ENCODE measurements around the gene GUCY1A2. TPM values are rescaled to one million over a fixed set of nuclear protein-coding genes. Genes with fewer than 3 reads are reported as not detected.

The GUCY1A2 gene
- polyA plus RNA-seq, 4 donors = 2.2 to 3.2 (median 2.7) TPM

DNA sequence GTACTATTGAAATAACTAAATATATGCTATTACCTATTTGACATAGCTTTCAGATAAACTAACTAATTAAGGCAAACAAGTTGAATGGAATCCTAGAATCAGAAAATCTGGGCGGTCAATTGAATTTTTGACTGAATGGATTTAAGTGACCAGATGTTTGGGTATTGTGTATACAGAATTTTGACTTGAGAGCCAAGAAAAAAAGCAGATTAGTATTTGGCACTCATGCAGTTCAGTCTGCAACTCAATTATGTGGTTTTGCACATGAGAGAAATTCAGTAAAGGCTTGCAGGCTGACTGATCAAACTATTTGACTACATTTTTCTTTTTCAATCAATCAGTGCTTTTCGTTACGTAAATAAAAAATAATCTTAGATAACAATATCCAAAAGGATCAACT, 254.8 kb downstream of the GUCY1A2 start:
- DNase-seq (ENCODE audit: low read depth in 4 of 4, low spot score in 2 of 4) = no peak

DNA sequence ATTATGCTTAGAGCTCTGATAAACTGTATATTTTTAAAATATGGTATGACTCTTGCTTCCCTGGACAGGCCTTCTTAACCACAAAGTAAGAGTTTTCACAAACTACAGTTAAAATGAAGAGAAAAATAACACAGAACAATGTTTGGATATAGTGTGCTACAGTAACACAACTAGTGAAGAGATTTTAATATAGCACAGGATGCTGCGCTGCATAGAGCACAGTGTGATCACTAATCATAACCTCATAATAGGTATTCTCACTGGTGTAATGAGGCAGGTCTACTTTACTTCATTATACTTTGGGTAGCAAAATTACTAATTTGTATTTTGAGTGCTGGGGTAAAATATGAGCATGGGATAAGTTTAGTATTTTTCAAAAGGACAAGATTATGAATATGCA, 256.5 kb downstream of the GUCY1A2 start:
- DNase-seq (ENCODE audit: low read depth in 4 of 4, low spot score in 2 of 4) = no peak

DNA sequence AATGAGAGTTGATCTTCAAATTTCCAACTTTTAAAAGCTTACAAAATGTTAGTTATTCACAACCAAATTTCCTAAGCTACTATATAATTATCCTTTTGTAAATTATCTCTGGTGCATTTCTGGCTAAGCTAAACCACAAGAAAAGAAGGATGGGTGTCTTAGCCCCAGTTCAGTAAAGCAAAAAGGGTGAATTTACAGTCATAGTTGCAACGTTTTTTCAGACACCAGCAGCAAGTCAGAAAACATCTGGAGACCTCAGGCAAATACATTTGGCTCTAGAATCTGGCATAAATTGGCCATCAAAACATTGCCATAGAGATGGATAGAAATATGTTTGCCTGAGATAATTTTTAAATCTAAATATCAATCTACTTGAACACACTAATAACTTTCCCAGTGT, 257.0 kb downstream of the GUCY1A2 start:
- no peak for DNase-seq (ENCODE audit: low read depth in 4 of 4, low spot score in 2 of 4)

DNA sequence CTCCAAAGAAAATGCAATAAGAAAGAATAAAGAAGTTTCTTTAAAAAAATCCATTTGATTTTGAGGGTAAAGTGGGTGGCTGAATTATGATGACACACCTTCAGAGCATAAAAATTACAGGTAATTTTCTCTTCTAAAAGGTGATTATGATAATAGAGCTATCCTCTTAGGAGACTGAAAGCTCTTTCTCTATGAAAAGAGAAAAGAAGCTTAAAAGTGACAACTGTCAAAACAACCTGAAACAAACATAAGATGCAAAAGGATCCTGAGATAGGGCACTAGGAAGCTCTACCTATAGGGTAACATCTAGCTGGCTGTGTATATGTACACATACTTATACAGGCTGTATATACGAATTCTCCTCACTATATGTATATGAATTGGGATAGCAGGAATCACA, 270.2 kb downstream of the GUCY1A2 start:
- DNase-seq (ENCODE audit: low read depth in 4 of 4, low spot score in 2 of 4) = no peak

DNA sequence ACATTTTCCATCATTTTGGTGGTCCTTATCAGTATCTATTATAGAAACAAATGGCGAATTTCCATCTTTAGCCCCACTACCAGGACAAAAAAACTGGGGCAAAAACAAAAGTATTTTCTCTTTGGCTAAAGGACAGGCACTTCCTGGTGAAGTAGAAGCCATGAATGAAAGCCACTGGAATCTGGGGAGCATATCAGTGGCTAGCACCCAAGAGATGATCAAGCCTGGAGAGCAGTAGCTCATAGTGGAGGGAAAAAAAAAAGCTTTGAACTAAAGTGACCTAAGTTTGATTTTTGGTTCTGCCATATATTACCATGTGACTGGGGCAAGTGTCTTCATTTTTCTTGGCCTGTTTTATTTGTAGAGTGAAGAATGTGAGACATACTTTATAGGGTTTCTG, 272.3 kb downstream of the GUCY1A2 start:
- DNase-seq (ENCODE audit: low read depth in 4 of 4, low spot score in 2 of 4) = no peak

DNA sequence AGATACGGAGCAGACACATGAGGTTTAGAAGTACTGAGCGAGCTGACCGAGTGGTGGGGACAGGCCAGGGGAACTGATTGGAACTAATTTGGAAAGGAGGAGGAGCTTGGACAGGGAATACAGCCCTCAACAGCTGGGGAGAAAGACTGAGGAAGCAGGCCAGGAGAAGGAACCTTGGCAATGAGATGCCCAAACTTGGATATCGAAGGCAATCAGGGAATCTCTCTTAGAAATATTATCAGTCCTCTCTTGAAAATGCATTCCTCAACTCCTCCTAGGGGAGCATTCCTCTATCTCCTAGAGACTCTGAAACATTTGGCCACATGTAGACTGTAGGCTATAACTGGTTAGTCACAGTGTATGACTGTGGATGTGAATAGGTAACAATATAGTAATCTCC, 284.6 kb downstream of the GUCY1A2 start:
- no peak for DNase-seq (ENCODE audit: low read depth in 4 of 4, low spot score in 2 of 4)

DNA sequence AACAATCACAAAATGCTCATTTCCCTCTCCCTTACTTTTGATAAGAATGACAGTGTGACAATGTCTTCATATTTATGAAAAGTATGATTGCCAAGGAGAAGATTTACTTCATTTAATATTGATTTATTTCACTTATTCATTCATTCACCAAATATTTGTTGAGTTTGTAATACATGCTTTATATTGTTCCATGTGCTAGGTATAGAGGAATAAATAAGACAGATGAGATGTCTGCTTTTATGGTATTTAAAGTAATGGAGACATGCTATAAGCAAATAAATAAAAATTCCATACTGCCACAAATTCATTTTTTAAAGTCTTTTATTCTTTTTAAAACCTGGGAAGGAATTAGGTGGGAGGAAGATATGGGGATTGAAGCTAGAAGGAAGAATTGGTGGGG, 289.4 kb downstream of the GUCY1A2 start:
- DNase-seq (ENCODE audit: low read depth in 4 of 4, low spot score in 2 of 4) = no peak

DNA sequence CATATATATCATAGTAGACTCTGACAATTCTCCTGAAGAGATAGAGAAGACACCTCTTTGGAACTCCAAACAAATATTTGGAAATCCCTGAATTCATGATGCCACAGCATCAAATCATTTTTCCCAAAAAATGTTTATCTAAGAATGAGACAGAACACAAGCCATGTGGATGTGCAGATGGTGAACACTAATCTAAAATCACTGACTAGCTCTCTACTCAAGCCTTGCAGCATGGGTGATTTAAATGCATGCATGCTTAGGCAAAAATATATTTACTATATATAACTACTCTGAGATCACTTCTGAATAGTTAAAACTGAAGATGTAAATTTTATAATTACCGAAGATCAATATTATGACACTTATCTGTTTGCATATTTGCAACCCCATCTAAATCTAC, 289.9 kb downstream of the GUCY1A2 start:
- DNase-seq (ENCODE audit: low read depth in 4 of 4, low spot score in 2 of 4) = no peak

DNA sequence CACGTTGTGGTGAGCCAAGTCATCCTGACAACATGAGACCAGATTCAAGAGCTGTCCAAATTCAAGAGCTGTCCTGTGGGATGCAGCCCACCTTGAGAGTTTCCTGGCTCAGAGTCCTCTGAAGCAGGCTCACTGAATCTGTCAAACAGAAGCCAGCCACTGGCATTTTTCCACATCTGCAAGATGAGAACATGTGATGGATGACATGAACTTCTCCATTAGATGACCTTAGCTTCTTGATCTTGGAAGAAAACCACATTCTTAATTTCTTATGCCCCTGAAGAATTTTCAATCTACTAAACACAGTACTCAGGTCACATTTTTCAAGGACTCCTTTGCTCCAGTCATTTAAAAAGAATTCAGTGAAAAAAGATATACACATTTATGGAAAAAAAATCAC, 291.0 kb downstream of the GUCY1A2 start:
- DNase-seq (ENCODE audit: low read depth in 4 of 4, low spot score in 2 of 4) = no peak

DNA sequence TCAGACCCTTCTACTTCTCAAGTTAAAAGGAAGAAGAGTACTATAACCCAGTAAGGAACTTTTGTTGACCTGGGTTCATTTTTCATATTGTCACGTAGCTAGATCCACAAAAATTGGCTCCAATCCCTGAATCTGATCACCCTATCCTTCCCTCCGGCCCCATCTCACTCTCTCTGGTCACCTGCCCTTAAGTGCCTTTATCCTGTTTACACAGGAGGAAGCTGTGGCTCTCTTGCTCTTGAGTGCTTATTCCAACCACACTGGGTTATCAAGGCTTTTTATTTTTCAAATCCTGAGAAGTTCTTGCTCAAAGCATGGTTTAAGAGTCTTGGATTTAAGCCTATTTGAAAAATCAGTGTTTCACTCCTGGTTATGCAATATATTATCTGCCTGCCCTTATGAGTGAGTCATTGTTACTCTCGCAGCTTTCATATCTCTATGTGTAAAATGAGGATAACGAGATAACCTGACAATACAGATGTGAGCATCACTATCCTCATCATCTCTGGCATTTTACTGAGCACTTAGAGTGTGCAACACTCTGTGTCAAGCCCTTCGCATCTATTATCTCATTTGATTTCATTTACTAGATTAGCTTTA, 293.9 kb downstream of the GUCY1A2 start:
- no peak for DNase-seq (ENCODE audit: low read depth in 4 of 4, low spot score in 2 of 4)

DNA sequence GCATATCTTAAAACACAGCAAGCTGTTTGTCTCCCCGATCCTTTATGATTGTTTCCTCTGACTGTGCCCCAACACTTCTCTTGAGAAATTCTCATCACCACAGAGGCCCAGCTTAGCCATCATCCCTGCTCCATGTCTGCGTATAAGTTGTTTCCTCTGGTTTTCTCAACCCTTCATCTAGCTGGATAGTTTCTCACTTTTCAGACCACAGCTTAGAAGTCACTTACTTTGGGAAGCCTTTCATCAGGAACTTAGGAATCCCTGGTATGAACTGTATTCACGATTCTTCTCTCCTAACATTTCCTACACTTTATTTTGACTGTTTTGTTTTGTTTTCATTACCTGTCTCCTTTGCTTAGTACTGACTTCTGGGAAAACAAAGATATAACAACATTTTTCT, 295.2 kb downstream of the GUCY1A2 start:
- no peak for DNase-seq (ENCODE audit: low read depth in 4 of 4, low spot score in 2 of 4)

DNA sequence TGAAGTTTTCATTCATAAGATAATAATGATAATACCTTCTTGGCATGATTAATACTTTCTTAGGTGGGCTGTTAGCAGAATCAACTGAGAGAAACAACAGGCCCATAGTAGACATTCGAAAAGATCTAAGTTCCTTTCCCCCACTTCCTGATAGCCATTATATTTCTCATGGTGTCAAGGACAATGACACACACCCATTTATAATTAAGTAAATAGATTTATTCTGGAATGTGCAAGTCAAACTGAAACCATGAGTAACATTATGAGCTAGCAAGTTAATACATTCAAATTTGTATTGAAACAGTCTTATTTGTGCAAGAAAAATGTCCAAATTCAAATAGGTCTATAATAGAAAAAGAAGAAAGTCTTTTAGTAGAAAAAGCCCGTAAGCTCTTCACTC, 301.1 kb downstream of the GUCY1A2 start:
- DNase-seq (ENCODE audit: low read depth in 4 of 4, low spot score in 2 of 4) = no peak

DNA sequence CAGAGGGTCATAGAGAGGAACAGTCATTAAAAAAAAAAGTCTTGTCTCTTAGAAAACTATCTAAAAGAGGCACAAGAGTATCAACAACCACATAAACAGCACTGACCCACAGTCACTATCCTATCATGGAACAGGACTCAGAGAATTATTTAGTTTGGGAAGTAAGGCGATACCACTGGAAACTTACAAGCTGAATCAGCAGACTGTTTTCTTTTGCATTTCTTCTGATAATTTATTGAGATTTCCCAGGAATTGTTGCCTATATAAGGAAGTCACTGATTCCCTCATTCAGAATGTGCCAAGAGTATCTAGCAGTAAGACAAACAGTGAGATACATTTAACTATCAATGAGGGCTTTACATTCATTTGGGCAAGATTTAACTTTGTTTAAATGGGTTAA, 304.1 kb downstream of the GUCY1A2 start:
- peak in 1 of 4 donors; percentile 16 for DNase-seq (ENCODE audit: low read depth in 4 of 4, low spot score in 2 of 4)

DNA sequence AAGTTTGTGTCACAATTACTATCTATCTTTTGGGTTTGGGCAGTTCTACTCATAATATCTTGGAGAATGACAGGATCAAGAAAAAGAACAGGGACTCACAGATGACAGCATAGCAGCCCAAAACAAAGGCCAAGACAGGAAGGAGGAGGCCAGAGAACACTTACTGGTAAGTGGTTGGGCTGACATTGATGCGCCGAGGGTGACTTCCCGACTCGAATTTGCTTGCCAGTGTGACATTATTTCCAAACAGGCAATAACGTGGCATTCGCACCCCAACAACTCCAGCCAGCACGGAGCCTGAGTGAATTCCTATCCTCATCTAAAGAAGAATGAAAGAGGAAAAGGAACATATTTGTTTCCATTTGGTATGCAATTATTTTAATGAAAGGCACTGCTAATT, 309.9 kb downstream of the GUCY1A2 start:
- no peak for DNase-seq (ENCODE audit: low read depth in 4 of 4, low spot score in 2 of 4)

DNA sequence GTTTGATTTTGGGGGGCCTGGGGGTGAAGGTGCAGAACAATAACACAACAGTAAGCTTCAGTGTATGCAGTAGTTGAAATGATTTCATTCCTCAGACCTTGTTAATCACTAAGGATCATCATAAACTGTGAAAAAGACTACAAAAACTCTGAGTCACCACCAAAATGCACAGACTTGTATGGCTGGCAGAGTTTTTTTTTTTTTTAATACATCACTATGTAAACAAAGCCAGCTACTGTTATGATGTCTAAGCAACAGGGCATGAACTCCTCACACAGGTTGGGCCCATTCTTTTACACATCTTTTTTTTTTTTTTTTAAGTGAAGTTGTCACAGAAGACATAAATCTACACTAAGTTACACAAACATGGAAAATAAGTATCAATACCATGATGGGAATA, 311.9 kb downstream of the GUCY1A2 start:
- DNase-seq (ENCODE audit: low read depth in 4 of 4, low spot score in 2 of 4) = no peak

DNA sequence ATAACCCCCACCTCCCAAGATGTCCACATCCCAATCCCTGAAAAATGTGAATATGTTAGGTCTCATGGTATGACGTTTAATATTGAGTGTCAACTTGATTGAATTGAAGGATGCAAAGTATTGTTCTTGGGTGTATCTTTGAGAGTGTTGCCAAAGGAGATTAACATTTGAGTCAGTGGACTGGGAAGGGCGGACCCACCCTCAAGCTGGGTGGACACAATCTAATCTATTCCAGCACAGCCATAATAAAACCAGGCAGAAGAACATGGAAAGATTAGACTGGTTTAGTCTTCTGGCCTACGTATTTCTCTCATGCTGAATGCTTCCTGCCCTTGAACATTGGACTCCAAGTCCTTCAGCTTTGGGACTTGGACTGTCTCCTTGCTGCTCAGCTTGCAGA, 315.5 kb downstream of the GUCY1A2 start:
- DNase-seq (ENCODE audit: low read depth in 4 of 4, low spot score in 2 of 4) = no peak

DNA sequence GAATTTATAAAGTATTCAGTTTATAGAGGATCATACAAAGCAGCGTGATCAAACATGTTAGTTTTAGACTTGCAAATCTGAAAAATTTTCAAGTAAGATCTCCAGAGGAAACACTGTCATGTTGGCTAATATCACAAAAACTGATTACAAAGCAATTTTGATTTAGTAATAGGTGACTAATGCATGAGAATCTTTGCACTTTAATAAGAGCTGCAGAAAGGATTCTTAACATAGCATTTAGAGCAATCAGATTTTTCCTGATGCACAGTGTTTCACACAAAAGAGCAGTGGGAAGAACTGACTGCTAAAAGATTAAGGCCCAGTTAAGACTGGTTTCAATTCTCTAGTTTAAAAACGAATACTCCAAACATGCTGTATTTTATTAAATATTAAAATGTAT, 321.2 kb downstream of the GUCY1A2 start:
- DNase-seq (ENCODE audit: low read depth in 4 of 4, low spot score in 2 of 4) = no peak

DNA sequence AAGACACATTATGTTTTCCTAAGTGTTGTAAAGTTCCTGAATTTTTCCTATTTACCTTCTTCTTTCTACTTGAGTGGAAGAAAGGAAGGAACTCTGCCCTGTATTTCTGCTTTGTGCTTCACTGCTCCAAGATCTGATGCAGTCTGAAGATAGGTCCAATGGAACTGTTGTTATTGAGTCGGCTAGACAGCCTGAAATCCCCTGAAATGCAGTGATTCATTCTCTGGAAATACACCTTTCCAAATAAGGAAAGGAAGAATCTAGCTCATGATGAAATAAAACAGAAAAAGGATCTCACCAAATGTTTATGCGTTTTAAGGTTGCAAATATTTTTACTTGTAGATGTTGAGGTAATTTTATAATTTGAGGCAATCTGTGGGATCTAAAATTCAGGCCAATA, 322.8 kb downstream of the GUCY1A2 start:
- DNase-seq (ENCODE audit: low read depth in 4 of 4, low spot score in 2 of 4) = no peak

DNA sequence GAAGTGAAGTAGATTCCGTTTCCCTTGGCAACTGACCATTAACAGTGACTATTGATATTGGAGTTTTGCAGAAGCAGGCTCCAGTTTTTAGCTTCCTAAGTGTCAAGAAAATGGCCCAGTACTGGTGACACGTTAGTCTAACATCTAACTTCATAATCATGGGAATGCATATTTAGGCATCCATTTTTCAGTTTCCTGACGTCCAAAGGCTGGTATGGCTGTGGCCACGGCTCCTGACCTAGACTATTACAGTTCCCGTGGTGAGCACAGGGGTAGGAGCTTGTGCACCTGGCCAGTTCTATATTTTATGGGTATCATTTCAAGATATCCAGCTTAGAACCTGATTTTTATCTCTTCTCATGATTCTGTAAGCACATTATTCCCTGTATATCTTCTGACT, 323.8 kb downstream of the GUCY1A2 start:
- DNase-seq (ENCODE audit: low read depth in 4 of 4, low spot score in 2 of 4) = no peak

DNA sequence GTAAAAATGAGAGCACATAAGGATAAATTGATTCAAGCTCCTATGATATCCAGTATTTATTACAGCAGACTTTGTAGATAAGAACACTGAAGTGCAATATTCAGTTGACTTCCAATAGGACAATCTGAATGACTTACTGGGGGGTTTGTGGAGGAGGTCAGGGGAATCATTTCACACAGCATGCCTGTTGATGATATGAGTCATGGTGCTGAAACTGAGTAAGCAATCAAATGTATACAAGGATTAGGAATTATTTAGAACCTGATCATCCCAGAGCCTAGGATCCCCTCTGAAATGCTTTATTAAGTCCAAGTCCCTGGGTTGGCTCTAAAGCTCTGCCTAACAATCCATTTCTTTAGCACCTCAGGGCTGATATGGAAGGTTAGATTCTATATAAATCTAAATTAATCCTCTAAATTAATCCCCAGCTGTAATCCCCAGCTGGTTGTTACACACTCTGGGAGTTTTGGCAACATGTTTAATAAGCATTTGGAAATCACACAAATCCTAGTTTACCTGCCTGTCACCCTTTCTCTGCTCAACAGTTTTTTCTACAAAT, 326.4 kb downstream of the GUCY1A2 start:
- DNase-seq (ENCODE audit: low read depth in 4 of 4, low spot score in 2 of 4) = no peak

DNA sequence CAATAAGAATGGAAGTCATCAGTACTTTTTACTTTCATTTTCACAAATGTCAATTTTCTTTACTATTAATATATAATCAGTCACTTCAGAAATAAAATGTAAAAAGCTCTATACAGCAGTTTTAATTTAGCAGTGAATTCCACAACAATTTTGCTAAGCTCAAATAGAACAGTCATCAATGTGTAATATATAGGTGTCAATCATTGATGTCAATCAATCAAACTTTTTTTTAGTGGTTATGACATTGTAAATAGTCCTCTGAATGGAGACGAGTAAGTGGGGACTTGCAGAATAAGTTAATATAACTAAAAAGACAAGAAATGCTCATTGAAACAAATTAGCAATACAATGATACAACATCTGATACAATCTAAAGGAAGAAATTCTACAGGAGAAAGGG, 327.4 kb downstream of the GUCY1A2 start:
- DNase-seq (ENCODE audit: low read depth in 4 of 4, low spot score in 2 of 4) = no peak

DNA sequence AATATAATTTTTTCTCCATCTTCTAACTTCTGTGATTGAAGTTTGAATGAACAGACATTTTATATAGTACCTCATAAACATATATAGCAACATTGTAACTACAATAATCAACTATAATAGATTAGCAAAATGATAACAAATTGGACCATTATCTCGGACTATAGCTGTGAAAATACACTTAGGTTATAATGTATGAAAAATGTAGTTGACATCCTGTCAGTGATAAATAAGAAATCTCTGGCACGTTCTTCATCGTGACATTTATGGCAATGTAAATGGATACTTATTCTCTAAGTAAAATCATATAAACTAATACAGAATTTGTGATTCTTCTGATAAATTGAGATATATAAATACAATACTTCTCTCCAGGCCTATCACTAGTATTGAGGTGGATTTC, 333.3 kb downstream of the GUCY1A2 start:
- DNase-seq (ENCODE audit: low read depth in 4 of 4, low spot score in 2 of 4) = no peak

DNA sequence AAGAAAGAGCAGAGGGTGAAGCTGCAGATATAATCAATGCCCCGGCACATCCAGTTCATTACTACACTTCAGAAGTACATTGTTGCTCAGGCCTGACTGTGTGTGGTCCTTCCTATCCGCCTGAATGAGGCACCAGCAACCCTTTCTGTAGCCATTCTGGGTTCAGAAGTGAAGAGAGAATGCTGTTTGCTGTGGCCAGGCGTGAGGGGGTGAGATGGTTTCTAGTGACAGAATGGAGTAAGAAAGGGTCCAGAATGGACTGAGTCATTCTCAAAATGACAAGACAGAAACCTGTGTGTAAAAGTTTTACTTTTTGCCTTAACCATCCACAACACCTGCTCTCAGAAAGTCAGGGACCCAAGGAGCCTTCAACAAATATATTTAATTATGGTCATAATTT, 334.8 kb downstream of the GUCY1A2 start:
- DNase-seq (ENCODE audit: low read depth in 4 of 4, low spot score in 2 of 4) = no peak
